NCI-H146 (cell line): Measurements from ENCODE around the gene NBEAL2.
A peak's percentile ranks its signal among the peaks of the same experiment; 100 is the strongest.
"Not testable (repeated sequence)": the region's sequence is repeated elsewhere in the genome, so short reads cannot be mapped to it uniquely, and the experiment has no call there.

Experiments
- DNase-seq: peaks from one replicate; lab custom pipeline; 2025; lab: John Stamatoyannopoulos, UW

Gene NBEAL2

DNA sequence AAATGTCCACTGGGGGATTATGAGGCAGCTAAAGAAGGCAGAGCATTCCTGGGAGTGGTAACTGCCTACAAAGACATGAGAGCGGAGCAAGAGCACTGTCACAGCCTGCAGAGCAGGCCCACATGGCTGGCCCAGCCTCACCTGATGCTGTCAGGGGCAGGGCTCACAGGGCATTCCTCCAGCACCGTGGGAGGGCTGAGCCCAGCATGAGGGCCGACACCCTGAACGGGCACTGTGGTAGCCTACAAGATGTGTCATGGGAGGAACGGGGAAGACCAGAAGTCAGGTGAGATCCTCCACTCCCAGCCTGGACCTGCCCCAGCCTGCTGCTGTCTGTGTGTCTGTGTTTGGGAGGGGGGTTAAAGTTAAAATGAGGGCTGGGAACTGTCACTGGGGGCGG, 33.0 kb upstream of the NBEAL2 start:
- no peak for DNase-seq

DNA sequence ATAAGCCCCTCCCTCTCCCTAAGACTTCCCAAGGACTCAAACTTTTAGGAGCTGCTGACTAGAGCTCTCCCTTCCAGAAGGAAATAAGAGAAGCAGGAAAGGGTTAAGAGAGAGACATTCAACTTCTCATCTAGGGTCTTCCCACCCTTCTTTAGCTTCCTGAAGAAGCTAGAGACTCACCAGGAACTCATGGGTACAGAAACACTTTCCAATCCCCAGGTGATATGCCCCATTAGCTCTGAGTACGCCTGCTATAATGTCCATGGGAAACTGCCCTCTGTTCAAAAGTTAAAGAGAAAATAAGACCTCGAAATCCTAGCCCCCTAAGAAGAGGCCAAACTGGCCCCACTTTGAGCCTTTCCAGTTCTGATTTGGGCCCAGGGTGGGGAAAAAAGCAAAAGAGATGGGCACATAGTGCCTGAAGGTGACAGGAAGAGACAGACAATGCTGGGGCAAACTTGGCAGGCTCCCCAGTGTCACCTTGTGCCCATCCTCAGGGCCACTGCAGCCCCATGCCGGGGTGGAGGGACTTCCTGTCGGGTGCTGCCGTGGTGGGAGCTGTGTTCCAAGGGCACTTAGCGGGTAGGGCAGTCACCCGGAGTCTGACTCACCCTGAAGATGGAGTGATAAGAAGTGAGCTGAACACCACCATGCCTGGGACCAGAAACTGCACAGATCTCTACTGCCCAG, 32.5 kb upstream of the NBEAL2 start:
- DNase-seq, result no peak

DNA sequence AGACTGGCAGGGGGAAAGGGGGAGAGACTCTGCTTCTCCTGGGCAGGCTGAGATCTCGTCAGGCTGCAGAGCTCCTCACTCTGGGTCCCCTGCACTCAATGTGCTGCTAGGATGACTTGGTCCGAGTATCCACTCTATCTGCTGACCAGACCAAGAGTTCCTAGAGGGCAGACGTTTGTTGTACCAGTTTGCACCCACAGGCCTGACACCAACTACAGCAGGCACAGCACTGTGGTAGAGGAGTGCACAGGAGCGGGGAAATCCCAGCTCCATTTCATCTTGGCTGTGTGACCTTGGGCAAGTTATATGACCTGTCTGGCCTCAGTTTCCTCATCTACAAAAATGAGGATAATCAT, 31.9 kb upstream of the NBEAL2 start:
- DNase-seq, result no peak

DNA sequence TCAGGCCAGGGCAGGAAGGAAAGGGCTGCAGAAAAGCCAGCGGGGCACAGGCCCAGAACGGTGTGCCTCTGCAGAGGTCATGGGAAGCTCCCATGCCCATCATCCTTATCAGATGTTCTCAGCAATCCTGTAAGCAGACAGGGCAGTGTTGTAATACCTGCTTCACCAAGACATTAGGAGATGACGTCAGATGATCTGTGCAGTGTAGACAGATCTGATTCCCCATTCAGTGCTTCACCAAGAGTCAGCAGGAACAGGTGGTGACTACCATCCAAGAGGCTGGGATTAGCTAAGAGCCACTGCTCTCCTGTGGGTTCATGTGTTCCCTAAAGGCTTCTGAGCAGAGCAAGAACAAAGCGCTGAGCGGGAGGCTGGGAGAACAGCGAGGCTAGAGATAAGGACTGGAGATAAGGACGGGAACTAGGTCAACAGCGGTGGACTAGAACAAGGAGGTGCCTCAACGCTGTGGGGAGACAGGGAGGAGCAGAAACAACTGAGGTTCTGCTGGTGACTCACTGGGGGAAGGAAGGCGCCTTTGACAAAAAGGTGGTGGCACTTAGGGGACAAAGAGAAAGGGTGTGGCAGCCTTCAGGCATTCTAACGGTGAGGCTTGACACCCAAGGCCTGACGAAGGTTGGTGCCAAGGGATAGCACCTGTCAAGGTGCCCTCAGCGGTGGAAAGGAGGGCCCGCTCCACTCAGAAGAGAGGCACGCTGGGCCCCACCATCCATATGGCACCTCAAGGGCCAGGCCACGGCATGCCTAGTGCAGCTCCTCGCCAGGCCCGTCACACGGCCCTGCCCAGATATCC, 31.3 kb upstream of the NBEAL2 start:
- DNase-seq, result peak; percentile 23

DNA sequence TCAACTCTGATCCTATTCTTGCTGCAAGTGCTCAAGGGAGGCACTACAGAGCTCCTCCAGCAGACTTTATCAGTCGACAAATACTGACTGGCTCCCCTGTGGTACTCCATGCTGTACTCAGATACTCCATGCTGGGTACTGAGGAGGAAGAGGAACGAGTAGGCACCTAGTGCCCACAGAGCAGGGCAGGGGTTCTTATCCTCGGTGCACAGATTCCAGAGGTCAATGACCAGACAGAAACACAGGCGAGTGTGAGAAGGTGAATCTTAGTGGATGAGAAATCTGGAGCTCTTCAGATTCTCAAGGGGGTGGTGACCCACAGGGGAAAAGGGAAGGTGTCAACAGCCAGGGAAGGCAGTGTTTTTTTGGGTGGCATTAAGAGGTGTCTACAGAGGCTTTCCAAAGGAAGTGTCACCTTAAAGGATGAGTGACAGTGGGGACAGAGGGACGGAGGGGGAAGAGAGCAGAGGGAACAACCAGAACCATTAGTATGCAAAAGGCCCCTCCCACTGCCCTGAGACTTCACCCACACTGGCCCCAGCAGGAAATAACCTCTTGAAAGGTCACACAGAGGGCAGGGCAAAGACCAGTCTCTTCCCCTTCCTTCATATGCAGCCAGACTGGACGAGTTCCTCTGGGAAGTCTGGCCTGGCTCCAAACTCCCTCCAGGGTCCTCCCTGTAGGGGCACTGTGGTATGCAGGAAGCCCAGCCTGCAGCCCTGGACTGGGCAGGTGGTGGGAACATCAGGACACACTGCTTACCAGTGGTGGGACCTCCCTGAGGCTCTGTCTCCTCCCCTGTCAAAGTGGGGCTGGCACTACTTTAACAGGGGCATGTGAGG, 30.4 kb upstream of the NBEAL2 start:
- DNase-seq, result no peak

DNA sequence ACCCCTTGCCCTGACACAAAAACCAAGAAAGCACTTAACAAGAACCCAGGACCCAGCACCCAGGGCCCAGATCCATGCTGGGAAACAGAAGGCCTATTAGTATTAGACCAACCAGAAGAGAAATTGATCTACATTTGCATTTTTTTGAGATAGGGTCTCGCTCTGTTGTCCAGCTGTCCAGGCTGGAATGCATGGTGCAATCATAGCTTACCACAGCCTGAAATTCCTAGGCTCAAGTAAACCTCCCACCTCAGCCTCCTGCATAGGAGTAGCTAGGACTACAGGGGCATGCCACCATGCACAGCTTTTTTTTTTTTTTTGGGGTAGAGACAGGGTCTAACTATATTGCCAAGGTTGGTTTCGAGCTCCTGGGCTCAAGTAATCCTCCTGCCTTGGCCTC, 29.3 kb upstream of the NBEAL2 start:
- no peak for DNase-seq

DNA sequence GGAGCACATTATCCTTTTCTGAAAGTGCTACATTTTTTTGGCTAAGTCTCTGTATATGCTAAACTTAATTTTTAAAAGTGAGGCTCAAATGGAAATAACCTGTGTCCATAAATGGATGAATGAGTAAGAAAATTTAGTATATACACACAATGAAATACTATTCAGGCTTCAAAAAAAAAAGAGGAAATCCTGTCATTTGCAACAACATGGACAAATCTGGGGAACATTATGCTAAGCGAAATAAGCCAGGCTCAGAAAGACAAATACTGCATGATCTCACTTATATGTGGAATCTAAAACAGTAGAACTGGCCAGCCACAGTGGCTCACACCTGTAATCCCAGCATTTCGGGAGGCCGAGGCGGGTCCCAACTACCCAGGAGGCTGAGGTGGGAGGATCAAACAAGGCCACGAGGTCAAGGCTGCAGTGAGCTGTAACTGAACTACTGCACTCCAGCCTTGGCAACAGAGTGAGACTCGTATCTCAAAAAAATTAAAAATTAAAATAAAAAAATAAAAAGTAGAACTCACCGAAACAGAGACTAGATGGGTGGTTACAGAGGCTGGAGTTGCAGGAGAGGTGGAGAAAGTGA, 28.7 kb upstream of the NBEAL2 start:
- no peak for DNase-seq

DNA sequence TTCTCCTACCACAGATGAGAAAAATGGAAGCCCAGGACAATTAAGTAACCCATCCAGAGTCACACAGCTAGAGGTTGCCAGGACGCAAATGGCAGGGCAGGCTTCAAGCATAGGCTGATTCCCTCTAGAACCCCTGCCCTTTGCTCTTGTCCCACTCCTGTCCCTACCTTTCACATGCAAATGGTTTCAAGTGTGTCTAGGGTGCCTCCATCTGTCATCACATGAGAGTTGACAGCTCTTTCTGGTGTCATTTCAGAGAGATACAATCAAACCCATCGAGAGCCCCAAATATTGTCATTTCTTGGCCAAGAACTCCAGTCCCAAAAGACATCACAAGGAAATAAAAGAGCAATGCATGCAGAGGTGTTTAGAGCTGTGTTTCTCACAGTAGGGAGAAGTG, 26.7 kb upstream of the NBEAL2 start:
- no peak for DNase-seq

DNA sequence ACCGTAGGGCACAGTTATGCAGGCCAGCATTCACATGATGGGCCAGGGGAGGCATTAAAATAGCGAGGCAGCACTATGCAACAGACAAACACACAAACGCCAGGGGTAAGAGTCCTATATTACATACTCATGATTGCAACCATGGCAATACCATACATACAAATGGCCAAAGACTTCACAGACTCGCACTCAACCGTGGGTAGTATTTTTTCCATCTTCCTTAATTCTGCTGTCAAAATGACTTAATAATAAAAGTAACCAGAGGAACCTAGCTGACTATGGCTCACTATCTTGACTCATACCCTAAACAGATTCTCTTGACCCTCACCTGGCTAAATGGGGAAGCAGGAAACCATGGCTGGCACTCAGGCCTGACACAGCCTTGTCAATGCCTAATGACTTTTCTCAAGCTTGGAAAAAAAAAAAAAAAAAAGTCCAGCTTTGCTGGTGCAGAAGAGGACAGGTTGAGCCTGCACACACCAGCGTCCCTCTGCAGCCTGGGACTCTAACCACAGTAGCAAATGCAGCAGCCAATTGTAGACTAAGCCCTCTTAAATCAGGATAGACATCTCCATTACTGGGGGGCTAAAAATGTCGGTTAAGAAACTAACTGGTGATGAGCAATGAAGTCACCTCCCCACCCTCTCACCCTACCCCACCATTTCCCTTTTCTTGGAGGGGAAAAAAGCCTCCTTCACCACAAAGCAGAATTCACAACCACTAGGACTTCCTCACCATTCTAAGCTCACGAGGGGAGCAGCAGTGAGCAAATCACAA, 26.0 kb upstream of the NBEAL2 start:
- no peak for DNase-seq

DNA sequence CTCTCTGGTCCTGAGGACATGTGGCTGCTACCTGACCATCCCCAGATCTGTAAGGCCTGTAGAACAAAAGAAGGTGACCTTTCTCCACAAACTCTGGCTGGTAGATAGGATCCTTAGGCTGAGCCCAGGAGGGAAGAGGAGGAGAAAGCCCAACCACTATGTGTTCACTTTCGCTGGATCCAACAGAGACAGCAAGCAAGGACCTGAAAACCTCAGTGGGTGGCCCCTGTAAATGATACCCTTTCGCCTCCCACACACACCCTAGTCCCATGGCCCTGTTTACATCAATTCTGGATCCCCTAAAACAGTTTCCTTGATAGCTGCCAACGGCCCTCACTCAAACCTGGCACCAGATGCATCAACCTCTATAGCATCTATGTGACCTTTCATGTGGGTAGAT, 25.3 kb upstream of the NBEAL2 start:
- peak; percentile 75 for DNase-seq

DNA sequence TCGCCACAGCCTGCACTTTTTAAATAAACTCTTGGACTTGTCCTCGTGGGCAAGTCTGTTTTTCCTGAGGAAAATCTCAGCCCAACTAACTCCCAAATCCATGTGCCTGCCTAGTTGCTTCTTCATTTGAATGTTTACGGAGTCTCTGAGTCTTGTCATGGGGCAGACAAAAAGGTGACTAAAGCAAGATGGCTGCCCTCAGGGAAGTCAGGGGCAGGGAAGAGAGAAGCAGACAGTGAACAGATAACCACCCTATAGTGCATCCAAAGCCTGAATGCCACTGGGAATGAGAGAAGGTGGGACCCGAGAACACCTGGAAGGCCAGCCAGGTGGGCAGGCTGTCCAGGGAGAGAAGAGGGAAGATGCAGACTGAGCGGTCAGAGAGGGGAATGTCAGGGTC, 24.3 kb upstream of the NBEAL2 start:
- DNase-seq, result no peak

DNA sequence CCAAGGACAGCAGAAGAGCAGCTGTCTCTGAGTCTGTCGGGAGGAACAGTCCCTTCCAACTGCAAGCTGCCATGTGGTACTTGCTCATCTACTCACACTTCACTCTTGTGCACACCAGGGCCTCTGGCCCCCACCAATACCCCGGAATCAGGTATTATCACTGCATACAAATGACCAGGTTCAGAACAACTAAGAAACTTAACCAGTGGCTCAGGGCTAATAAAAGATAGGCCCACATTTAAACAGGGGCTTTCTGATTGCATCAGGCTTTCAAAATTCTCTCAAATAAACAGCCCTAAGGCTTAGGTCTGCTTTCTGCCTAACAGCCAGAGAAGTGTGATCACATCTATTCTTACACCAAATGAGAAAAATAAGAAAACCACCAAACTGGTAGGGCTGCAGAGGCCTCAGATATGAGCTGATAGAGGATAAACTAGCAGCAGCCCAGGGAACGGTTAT, 23.6 kb upstream of the NBEAL2 start:
- DNase-seq, result no peak

DNA sequence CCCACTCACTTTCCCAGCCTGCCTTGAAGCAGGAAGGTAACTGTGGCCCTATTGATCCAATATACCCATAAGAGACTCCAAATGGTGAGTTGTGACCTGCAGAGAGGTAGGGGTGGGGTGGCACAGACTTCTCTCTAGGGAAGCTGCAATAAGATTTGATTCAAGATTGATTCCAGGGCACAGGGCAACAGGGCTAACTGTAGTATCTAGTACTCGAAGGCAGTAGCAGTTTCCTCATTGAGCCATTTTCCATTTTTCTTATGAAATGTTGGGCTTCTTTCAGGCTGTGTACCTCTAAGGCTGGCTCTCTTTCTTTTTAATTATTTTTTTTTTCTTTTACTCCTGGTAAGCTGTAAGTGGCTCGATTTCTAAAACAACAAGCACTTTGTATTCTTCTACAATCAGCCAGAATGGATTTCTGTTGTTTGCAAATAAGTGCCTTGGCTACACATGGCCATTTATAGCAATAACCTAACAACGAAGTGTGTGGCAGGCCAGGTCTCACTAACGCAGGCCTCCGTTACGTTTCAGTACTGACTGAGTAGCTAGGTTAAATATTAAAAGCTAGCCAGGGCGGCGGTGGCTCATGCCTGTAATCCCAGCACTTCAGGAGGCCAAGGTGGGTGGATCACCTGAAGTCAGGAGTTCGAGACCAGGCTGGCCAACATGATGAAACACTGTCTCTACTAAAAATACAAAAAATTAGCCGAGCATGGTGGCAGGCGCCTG, 22.2 kb upstream of the NBEAL2 start:
- no peak for DNase-seq

DNA sequence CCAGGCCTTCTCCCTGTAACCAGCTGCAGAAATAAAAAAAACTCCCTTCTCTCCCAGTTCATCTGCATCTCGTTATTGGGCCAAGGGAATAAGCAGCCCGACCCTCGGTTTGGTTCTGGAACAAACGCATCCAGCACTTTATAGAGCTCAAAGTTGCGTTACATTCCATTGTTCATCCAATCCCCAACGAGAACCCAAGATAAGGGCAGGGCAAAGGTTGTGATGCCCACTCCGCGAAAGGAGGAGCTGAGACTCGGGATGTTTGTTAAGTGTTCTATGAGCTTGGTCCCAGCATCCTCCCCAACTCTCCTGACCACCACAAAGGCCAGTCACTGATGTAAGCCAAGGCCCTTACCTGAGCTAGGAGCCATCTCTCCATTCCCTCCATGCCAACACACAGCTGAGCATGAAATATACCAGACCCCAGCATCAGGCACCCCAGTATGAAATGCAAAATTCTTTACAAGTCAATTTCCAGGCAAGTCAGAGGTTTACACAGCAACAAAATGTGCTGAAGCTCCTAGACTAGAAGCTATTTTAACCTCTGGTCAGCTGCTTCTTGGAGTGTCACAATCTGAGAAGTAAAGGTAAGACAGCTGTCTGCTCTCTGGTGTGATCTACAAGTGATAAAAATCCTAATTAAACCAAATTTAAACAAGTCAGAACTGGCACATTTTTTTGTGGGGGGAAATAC, 20.9 kb upstream of the NBEAL2 start:
- DNase-seq, result no peak

DNA sequence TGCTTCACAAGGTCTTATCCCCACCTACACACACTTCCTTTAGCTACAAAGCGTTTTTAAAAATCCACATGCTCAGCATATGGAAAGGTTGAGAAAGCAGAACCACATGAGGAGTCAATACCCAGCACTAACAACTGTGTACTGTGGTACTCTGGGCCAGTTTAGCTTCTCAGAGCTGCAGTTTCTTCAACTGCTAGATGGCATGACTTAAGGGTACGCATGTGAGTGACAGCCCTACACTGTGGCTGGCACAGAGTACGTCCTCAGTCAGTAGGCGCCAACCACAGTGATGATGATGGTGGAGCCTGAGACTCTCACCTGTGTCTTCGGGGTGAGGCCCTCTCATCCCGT, 20.3 kb upstream of the NBEAL2 start:
- no peak for DNase-seq

DNA sequence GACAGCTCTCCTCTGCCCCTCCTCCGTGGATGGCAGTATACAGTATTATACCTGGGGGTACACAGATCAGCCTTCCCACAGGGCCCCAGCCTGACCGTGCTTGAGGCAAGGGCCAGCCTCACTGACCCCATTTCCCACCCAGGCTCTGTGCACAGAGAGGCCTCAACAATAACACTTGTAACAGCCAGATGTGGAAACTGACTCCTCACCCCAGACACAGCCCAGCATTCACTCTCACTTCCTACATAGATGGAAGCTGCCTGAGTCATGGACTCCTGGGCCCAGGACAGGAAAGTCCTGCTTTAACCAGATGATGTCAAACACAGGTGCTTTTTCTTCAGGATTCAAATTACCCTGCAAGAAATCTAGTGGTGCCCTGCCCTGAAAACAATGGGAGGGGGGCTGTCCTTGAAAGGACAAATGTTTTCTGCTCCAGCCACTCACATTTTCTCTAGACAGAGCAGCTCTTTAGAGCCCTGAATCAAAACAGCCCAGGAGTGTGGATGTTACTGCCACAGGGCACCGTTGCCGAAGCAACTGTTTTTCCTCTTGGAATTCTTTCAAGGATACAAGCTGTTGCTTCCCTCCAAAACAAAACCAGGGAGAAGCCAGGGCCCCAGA, 19.3 kb upstream of the NBEAL2 start:
- no peak for DNase-seq

DNA sequence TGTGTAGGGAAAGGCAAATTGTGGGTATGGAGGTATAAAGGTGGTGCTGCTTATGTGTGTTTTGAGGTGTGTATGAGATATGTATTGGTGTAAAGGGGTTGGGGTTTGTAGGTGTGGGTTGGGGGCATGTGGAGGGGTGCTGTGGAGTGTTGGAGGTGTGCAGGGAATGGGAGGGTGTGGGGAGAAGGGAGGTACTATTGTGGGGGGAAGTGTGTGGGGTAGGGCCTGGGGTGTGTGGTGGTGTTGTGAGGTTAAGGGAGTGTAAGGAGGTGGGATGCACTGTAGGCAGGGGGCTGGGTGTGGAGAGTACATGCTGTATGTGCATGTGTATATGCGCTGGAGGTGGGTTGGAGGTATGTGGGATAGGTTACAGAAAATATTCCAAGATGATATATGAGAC, 18.6 kb upstream of the NBEAL2 start:
- DNase-seq, result no peak

DNA sequence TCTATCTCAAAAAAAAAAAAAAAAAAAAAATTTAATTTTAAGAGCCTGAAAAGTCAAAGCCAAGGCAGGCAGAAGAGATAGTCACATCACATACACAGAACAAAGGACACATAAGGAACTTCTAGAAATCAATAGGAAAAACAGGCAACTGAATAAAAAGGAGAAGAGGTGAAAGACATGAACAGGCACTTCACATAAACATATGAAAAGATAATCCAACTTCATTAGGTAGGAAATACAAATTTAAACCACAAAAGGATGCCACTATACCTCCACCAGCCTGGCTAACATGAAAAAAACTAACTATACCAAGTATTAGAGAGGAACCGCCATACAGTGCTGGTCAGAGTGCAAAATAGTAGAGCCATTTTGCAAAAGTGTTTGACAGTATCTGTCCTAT, 17.0 kb upstream of the NBEAL2 start:
- no peak for DNase-seq

DNA sequence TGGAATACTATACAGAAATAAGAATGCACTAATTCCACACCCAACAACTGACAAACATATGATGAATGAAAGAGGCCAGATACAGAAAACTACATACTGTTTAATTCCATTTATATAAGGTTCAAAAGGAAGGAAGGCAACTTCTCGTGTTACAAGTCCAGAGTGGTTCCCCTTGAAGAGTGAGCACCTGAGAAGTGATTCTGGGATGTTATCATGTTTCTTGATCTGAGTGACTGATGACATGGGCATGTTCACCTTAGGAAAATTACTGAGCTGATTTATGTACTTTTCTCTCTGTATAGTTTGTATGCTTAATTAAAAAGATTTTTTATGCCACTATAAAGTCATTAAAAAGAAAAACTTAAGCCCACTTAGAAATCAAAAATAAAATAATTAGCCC, 16.5 kb upstream of the NBEAL2 start:
- DNase-seq, result no peak

DNA sequence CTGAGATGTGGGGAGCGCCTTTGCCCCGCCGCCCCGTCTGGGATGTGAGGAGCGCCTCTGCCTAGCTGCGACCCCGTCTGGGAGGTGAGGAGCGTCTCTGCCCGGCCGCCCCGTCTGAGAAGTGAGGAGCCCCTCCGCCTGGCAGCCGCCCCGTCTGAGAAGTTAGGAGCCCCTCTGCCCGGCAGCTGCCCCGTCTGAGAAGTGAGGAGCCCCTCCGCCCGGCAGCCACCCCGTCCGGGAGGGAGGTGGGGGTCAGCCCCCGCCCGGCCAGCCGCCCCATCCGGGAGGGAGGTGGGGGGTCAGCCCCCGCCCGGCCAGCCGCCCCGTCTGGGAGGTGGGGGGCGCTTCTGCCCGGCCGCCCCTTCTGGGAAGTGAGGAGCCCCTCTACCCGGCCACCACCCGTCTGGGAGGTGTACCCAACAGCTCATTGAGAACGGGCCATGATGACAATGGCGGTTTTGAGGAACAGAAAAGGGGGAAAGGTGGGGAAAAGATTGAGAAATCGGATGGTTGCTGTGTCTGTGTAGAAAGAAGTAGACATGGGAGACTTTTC, 15.4 kb upstream of the NBEAL2 start:
- DNase-seq, result not testable (repeated sequence)
